ENCODE measurements around the gene HSDL1. TPM values are rescaled to one million over a fixed set of nuclear protein-coding genes. Genes with fewer than 3 reads are reported as not detected.

HSDL1 gene
- total and polyA plus RNA-seq, 2 donors (not counting 1 experiment from before 2014, with no cell fraction given): 12.4 to 30.8 TPM

DNA sequence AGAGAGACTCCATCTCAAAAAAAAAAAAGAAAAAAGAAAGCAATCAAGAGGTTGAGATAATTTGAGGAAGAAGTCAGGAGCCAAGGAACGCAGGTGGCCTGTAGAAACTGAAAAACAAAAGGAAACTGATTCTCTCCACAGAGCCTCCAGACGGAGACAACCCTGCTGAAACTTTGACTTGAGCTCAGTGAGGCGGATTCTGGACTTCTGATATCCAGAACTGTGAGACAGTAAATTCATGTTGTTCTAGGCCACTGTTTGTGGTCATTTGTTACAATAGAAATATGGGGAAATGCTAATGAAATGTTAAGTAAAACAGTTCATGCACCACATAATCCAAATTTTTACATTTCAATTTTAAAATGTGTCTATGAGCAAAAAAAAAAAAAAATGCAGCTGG is 33.5 kb downstream of the HSDL1 start:
- WGBS (ENCODE audit: insufficient coverage): no CpG with 5 or more reads among the region's 3 CpGs
- intact Hi-C loops (cut with micrococcal nuclease): no loop called here

DNA sequence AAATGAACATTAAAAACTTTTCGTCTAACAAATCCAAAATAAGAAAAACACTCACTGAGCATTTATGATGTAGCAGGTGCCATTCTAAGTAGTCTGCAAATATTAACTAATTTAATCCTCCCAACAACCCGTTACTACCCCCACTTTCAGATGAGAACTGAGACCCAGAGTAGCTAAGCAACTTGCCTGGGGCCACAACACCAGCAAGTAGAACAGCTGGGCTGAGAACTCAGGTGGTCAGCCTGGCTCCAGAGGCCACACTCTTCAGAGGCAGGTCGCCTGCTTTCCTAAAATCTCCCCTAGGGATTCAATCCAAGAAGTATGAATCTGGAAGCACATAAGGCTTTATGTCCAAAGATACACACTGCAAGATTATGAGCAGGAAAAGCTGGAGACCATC is 34.5 kb downstream of the HSDL1 start:
- no peak overlapping the region for H3K4me3 Mint-ChIP-seq

More for the DNA sequence above, 33.5 kb downstream of the HSDL1 start:
- H2AFZ ChIP-seq (ENCODE audit: insufficient read depth, low read depth, low read length, poor library complexity, severe bottlenecking): no peak overlapping the region
- TF ChIP-seq, protein P1, sequence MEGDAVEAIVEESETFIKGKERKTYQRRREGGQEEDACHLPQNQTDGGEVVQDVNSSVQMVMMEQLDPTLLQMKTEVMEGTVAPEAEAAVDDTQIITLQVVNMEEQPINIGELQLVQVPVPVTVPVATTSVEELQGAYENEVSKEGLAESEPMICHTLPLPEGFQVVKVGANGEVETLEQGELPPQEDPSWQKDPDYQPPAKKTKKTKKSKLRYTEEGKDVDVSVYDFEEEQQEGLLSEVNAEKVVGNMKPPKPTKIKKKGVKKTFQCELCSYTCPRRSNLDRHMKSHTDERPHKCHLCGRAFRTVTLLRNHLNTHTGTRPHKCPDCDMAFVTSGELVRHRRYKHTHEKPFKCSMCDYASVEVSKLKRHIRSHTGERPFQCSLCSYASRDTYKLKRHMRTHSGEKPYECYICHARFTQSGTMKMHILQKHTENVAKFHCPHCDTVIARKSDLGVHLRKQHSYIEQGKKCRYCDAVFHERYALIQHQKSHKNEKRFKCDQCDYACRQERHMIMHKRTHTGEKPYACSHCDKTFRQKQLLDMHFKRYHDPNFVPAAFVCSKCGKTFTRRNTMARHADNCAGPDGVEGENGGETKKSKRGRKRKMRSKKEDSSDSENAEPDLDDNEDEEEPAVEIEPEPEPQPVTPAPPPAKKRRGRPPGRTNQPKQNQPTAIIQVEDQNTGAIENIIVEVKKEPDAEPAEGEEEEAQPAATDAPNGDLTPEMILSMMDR (IDR thresholded peaks at IDR 0.05): no peak
- TF ChIP-seq EZH2 (IDR thresholded peaks at IDR 0.05; ENCODE audit: borderline replicate concordance, insufficient read depth, low read depth, low read length, poor library complexity, severe bottlenecking): no peak
- ChIA-PET CTCF (interaction anchor here (1.4 kb wide), 1 partner anchor 31 kb away, joined by 3 read pairs; no protein-coding TSS in a partner anchor), POLR2A (no interaction called here)
- DNase-seq (no peak), ATAC-seq (ENCODE audit: low read depth) (no peak)
- peaks cover 97% of the 10 kb centered on the region for H3K79me2 ChIP-seq (ENCODE audit: control insufficient read depth, insufficient read depth, low read length)
- H3K9me3 ChIP-seq (ENCODE audit: control extremely low read depth in 1 of 3, control insufficient read depth in 2 of 3, insufficient read depth in 1 of 3, low read length in 2 of 3): no peaks in the 10 kb centered on the region
- H3K4me3 ChIP-seq (ENCODE audit: control extremely low read depth in 1 of 5, extremely low read depth in 1 of 5, insufficient read depth in 1 of 5, low read depth in 2 of 5, low read length in 4 of 5): no peak overlapping the region
- no peaks in the 10 kb centered on the region for H3K27me3 Mint-ChIP-seq
- peaks cover 0 to 14% of the 10 kb centered on the region in 2 experiments for H3K36me3 ChIP-seq (replicated peaks in 1 of 2; ENCODE audit: control extremely low read depth in 1 of 2, control insufficient read depth in 1 of 2, extremely low read depth in 1 of 2, insufficient read depth in 2 of 2, low read length in 1 of 2)
- no peaks in the 10 kb centered on the region for H3K9me3 Mint-ChIP-seq (ENCODE audit: insufficient read depth)
- H3K9ac ChIP-seq (ENCODE audit: low read length): no peak overlapping the region
- peaks cover 83% of the 10 kb centered on the region for H4K20me1 ChIP-seq (ENCODE audit: control insufficient read depth, insufficient read depth, low read length, poor library complexity, severe bottlenecking)
- peaks cover 11 to 12% of the 10 kb centered on the region in 2 donors for H3K4me1 ChIP-seq (ENCODE audit: control insufficient read depth in 2 of 2, insufficient read depth in 2 of 2, low read length in 2 of 2)
- no peak overlapping the region for H3K4me3 Mint-ChIP-seq
- no peak overlapping the region for H3K27ac ChIP-seq (ENCODE audit: low read length in 2 of 2)
- no peak overlapping the region for H3K4me2 ChIP-seq (replicated peaks; ENCODE audit: low read depth, low read length, poor library complexity, severe bottlenecking)
- H3K27ac Mint-ChIP-seq: peak overlapping the region; percentile 32
- peaks cover 37% of the 10 kb centered on the region for H3K4me1 Mint-ChIP-seq
- no peaks in the 10 kb centered on the region for H3K27me3 ChIP-seq (replicated peaks in 1 of 4; ENCODE audit: control extremely low read depth in 1 of 4, control insufficient read depth in 3 of 4, insufficient read depth in 4 of 4, low read length in 3 of 4)

More for the DNA sequence above, 34.5 kb downstream of the HSDL1 start:
- Histone ChIP-seq H3K36me3 (replicated peaks in 1 of 2; ENCODE audit: control extremely low read depth in 1 of 2, control insufficient read depth in 1 of 2, extremely low read depth in 1 of 2, insufficient read depth in 2 of 2, low read length in 1 of 2) (peaks cover 0 to 17% of the 10 kb centered on the region in 2 experiments), H3K27me3 (replicated peaks in 1 of 4; ENCODE audit: control extremely low read depth in 1 of 4, control insufficient read depth in 3 of 4, insufficient read depth in 4 of 4, low read length in 3 of 4) (no peaks in the 10 kb centered on the region), H4K20me1 (ENCODE audit: control insufficient read depth, insufficient read depth, low read length, poor library complexity, severe bottlenecking) (peaks cover 92% of the 10 kb centered on the region), H3K4me1 (ENCODE audit: control insufficient read depth in 2 of 2, insufficient read depth in 2 of 2, low read length in 2 of 2) (peaks cover 5% of the 10 kb centered on the region in 2 donors), H3K9me3 (ENCODE audit: control extremely low read depth in 1 of 3, control insufficient read depth in 2 of 3, insufficient read depth in 1 of 3, low read length in 2 of 3) (no peaks in the 10 kb centered on the region), H3K79me2 (ENCODE audit: control insufficient read depth, insufficient read depth, low read length) (peaks cover 99% of the 10 kb centered on the region), H3K27ac (ENCODE audit: low read length in 2 of 2) (no peak overlapping the region), H2AFZ (ENCODE audit: insufficient read depth, low read depth, low read length, poor library complexity, severe bottlenecking) (no peak overlapping the region), H3K4me2 (replicated peaks; ENCODE audit: low read depth, low read length, poor library complexity, severe bottlenecking) (no peak overlapping the region), H3K9ac (ENCODE audit: low read length) (no peak overlapping the region), H3K4me3 (ENCODE audit: control extremely low read depth in 1 of 5, extremely low read depth in 1 of 5, insufficient read depth in 1 of 5, low read depth in 2 of 5, low read length in 4 of 5) (no peak overlapping the region)
- WGBS (ENCODE audit: insufficient coverage): 63% methylated on average over 1 of the region's 3 CpGs
- POLR2A ChIA-PET: no interaction called here
- ATAC-seq (ENCODE audit: low read depth) (no peak), DNase-seq (no peak)
- no peak overlapping the region for H3K27ac Mint-ChIP-seq
- no peaks in the 10 kb centered on the region for H3K27me3 Mint-ChIP-seq
- no peaks in the 10 kb centered on the region for H3K9me3 Mint-ChIP-seq (ENCODE audit: insufficient read depth)
- peaks cover 33% of the 10 kb centered on the region for H3K4me1 Mint-ChIP-seq
- intact Hi-C loops (cut with micrococcal nuclease): no loop called here
- TF ChIP-seq EZH2 (IDR thresholded peaks at IDR 0.05; ENCODE audit: borderline replicate concordance, insufficient read depth, low read depth, low read length, poor library complexity, severe bottlenecking): no peak
- TF ChIP-seq, protein P1 (IDR thresholded peaks at IDR 0.05): no peak
- CTCF ChIA-PET: interaction anchor here (1.4 kb wide), 1 partner anchor 23 kb away, joined by 4 read pairs; no protein-coding TSS in a partner anchor

All from B cell (primary cell).